ENCODE results near the gene SMAD6. TPM values are rescaled to one million over a fixed set of nuclear protein-coding genes. Genes with fewer than 3 reads are reported as not detected.

Gene SMAD6
- total RNA-seq, 1 donor from 2014 or later: 2.7 TPM

- H3K27me3 Mint-ChIP-seq (ENCODE audit: low read depth, unreplicated experiment): peaks cover 8% of the 10 kb centered on the region
- no peak overlapping the region for H3K4me2 ChIP-seq (ENCODE audit: low read length)
- H3K4me3 ChIP-seq (ENCODE audit: insufficient read depth, low read depth, low read length): no peak overlapping the region
- peaks cover 13% of the 10 kb centered on the region for H3K79me2 ChIP-seq (ENCODE audit: insufficient read depth, low read length)
- DNase-seq (ENCODE audit: low read depth) (no peak), FAIRE-seq (no peak)
- H3K9me3 ChIP-seq (ENCODE audit: insufficient read depth, low read depth, low read length): peaks cover 3% of the 10 kb centered on the region
- H3K4me1 Mint-ChIP-seq (ENCODE audit: low read depth, unreplicated experiment): peaks cover 13% of the 10 kb centered on the region
- peaks cover 38% of the 10 kb centered on the region for H3K4me1 ChIP-seq (ENCODE audit: insufficient read depth, low read length)
- no peak for TF ChIP-seq EZH2 (IDR thresholded peaks at IDR 0.05; ENCODE audit: insufficient read depth, low read length)
- TF ChIP-seq CTCF (IDR thresholded peaks at IDR 0.05; ENCODE audit: insufficient read depth, low read depth, low read length): no peak
- no peak overlapping the region for H3K9ac ChIP-seq (ENCODE audit: low read length)
- no peaks in the 10 kb centered on the region for H3K36me3 ChIP-seq (ENCODE audit: insufficient read depth, low read length)
- H3K9me3 Mint-ChIP-seq (ENCODE audit: unreplicated experiment): peaks cover 7% of the 10 kb centered on the region
- H3K4me3 Mint-ChIP-seq (ENCODE audit: unreplicated experiment): no peak overlapping the region
- H4K20me1 ChIP-seq (ENCODE audit: insufficient read depth, low read length): peaks cover 31% of the 10 kb centered on the region
- no peak overlapping the region for H3K27ac Mint-ChIP-seq (ENCODE audit: unreplicated experiment)
- H3K27me3 ChIP-seq (ENCODE audit: insufficient read depth, low read length): no peaks in the 10 kb centered on the region
- H3K27ac ChIP-seq (ENCODE audit: low read depth, low read length): no peak overlapping the region
- H3K36me3 Mint-ChIP-seq (ENCODE audit: low read depth, unreplicated experiment): peaks cover 10% of the 10 kb centered on the region
- no peak overlapping the region for H2AFZ ChIP-seq (ENCODE audit: low read depth, low read length)
Measured at GRCh38 chr15:66752078-66752477, 50.0 kb downstream of the SMAD6 start.

- Histone ChIP-seq H3K4me1 (ENCODE audit: insufficient read depth, low read length) (peaks cover 20% of the 10 kb centered on the region), H4K20me1 (ENCODE audit: insufficient read depth, low read length) (peaks cover 26% of the 10 kb centered on the region), H3K79me2 (ENCODE audit: insufficient read depth, low read length) (peaks cover 12% of the 10 kb centered on the region), H3K9me3 (ENCODE audit: insufficient read depth, low read depth, low read length) (peaks cover 3% of the 10 kb centered on the region), H3K9ac (ENCODE audit: low read length) (no peak overlapping the region), H3K4me2 (ENCODE audit: low read length) (no peak overlapping the region), H3K4me3 (ENCODE audit: insufficient read depth, low read depth, low read length) (no peak overlapping the region), H3K36me3 (ENCODE audit: insufficient read depth, low read length) (no peaks in the 10 kb centered on the region), H2AFZ (ENCODE audit: low read depth, low read length) (no peak overlapping the region), H3K27me3 (ENCODE audit: insufficient read depth, low read length) (no peaks in the 10 kb centered on the region), H3K27ac (ENCODE audit: low read depth, low read length) (no peak overlapping the region)
- Mint-ChIP-seq H3K4me3 (ENCODE audit: unreplicated experiment) (no peak overlapping the region), H3K9me3 (ENCODE audit: unreplicated experiment) (peaks cover 10% of the 10 kb centered on the region), H3K4me1 (ENCODE audit: low read depth, unreplicated experiment) (peaks cover 5% of the 10 kb centered on the region), H3K36me3 (ENCODE audit: low read depth, unreplicated experiment) (peaks cover 10% of the 10 kb centered on the region), H3K27me3 (ENCODE audit: low read depth, unreplicated experiment) (peaks cover 8% of the 10 kb centered on the region), H3K27ac (ENCODE audit: unreplicated experiment) (no peak overlapping the region)
- no peak for TF ChIP-seq CTCF (IDR thresholded peaks at IDR 0.05; ENCODE audit: insufficient read depth, low read depth, low read length)
- TF ChIP-seq EZH2 (IDR thresholded peaks at IDR 0.05; ENCODE audit: insufficient read depth, low read length): no peak
- no peak for FAIRE-seq
- no peak for DNase-seq (ENCODE audit: low read depth)
Measured at GRCh38 chr15:66753687-66754377, 51.8 kb downstream of the SMAD6 start.

GRCh38 chr15:66754789-66755188 is 52.8 kb downstream of the SMAD6 start:
- peaks cover 26% of the 10 kb centered on the region for H4K20me1 ChIP-seq (ENCODE audit: insufficient read depth, low read length)
- H3K27me3 Mint-ChIP-seq (ENCODE audit: low read depth, unreplicated experiment): peaks cover 6% of the 10 kb centered on the region
- H3K36me3 ChIP-seq (ENCODE audit: insufficient read depth, low read length): no peaks in the 10 kb centered on the region
- H3K9ac ChIP-seq (ENCODE audit: low read length): no peak overlapping the region
- H3K4me1 ChIP-seq (ENCODE audit: insufficient read depth, low read length): peaks cover 15% of the 10 kb centered on the region
- H3K4me3 Mint-ChIP-seq (ENCODE audit: unreplicated experiment): no peak overlapping the region
- DNase-seq (ENCODE audit: low read depth) (no peak), FAIRE-seq (no peak)
- no peak overlapping the region for H3K27ac ChIP-seq (ENCODE audit: low read depth, low read length)
- no peak overlapping the region for H3K4me2 ChIP-seq (ENCODE audit: low read length)
- TF ChIP-seq CTCF (IDR thresholded peaks at IDR 0.05; ENCODE audit: insufficient read depth, low read depth, low read length) (no peak), EZH2 (IDR thresholded peaks at IDR 0.05; ENCODE audit: insufficient read depth, low read length) (no peak)
- H3K4me1 Mint-ChIP-seq (ENCODE audit: low read depth, unreplicated experiment): peaks cover 5% of the 10 kb centered on the region
- H3K27me3 ChIP-seq (ENCODE audit: insufficient read depth, low read length): no peaks in the 10 kb centered on the region
- no peak overlapping the region for H2AFZ ChIP-seq (ENCODE audit: low read depth, low read length)
- H3K36me3 Mint-ChIP-seq (ENCODE audit: low read depth, unreplicated experiment): peaks cover 10% of the 10 kb centered on the region
- peaks cover 12% of the 10 kb centered on the region for H3K79me2 ChIP-seq (ENCODE audit: insufficient read depth, low read length)
- peaks cover 3% of the 10 kb centered on the region for H3K9me3 ChIP-seq (ENCODE audit: insufficient read depth, low read depth, low read length)
- no peak overlapping the region for H3K27ac Mint-ChIP-seq (ENCODE audit: unreplicated experiment)
- H3K9me3 Mint-ChIP-seq (ENCODE audit: unreplicated experiment): peaks cover 8% of the 10 kb centered on the region
- H3K4me3 ChIP-seq (ENCODE audit: insufficient read depth, low read depth, low read length): no peak overlapping the region

All from astrocyte (in vitro differentiated cells and primary cell).